Stimulated activated CD8-positive, alpha-beta memory T cell treated with anti-CD3 and anti-CD28 coated beads, Interleukin-7, amount 100 ng/mL, for 48 hours (primary cell): ENCODE data around the gene METTL6.
"Not testable (repeated sequence)": the region's sequence is repeated elsewhere in the genome, so short reads cannot be mapped to it uniquely, and the experiment has no call there.

Experiments used
- DNase-seq, 2 donors: peaks; one replicate each; pipeline ENCODE4 v3.0.0-alpha.2; 2020; ENCODE audit warnings: low read depth in 1 of 2; ENCODE audit errors: extremely low read depth in 1 of 2

Gene METTL6

GRCh38 chr3:15405448-15406050 is 21.8 kb downstream of the METTL6 start:
- no peak for DNase-seq

GRCh38 chr3:15404767-15405166 is 22.6 kb downstream of the METTL6 start:
- DNase-seq, result no peak

GRCh38 chr3:15403965-15404364 is 23.4 kb downstream of the METTL6 start:
- DNase-seq, result no peak

- DNase-seq, result no peak
Measured at GRCh38 chr3:15403495-15403894, 23.8 kb downstream of the METTL6 start.

- DNase-seq, result no peak
Measured at GRCh38 chr3:15401936-15402335, 25.4 kb downstream of the METTL6 start.

GRCh38 chr3:15399970-15400369 is 27.4 kb downstream of the METTL6 start:
- DNase-seq, result no peak

GRCh38 chr3:15398731-15399133 is 28.6 kb downstream of the METTL6 start:
- not testable (repeated sequence) for DNase-seq

GRCh38 chr3:15393252-15393651 is 34.1 kb downstream of the METTL6 start:
- not testable (repeated sequence) for DNase-seq

GRCh38 chr3:15391007-15391406 is 36.3 kb downstream of the METTL6 start:
- no peak for DNase-seq

- DNase-seq, result no peak
Measured at GRCh38 chr3:15390460-15390859, 36.9 kb downstream of the METTL6 start.

- DNase-seq, result not testable (repeated sequence)
Measured at GRCh38 chr3:15388335-15388734, 39.0 kb downstream of the METTL6 start.

- DNase-seq, result no peak
Measured at GRCh38 chr3:15387735-15388134, 39.6 kb downstream of the METTL6 start.

GRCh38 chr3:15387171-15387581 is 40.2 kb downstream of the METTL6 start:
- no peak for DNase-seq

- DNase-seq, result not testable (repeated sequence)
Measured at GRCh38 chr3:15386654-15386955, 40.7 kb downstream of the METTL6 start.

GRCh38 chr3:15385901-15386653 is 41.3 kb downstream of the METTL6 start:
- no peak for DNase-seq

- DNase-seq, result not testable (repeated sequence)
Measured at GRCh38 chr3:15385238-15385695, 42.1 kb downstream of the METTL6 start.

GRCh38 chr3:15384510-15385237 is 42.7 kb downstream of the METTL6 start:
- DNase-seq, result no peak

GRCh38 chr3:15382405-15382923 is 44.9 kb downstream of the METTL6 start:
- no peak for DNase-seq

GRCh38 chr3:15380980-15381890 is 46.1 kb downstream of the METTL6 start:
- DNase-seq, result no peak

GRCh38 chr3:15377961-15378791 is 49.2 kb downstream of the METTL6 start:
- peak; percentile 75 to 92 for DNase-seq
